ENCODE results near the gene TDRD10.

Gene TDRD10

GRCh38 chr1:154591206-154591605 lies 89.2 kb downstream of the TDRD10 start:
- Histone ChIP-seq H3K9me3 (ENCODE audit: insufficient read depth, low read length) (no peaks in the 10 kb centered on the region), H3K9ac (ENCODE audit: insufficient read length, low read depth) (no peak overlapping the region), H3K27me3 (ENCODE audit: insufficient read depth, insufficient read length) (no peaks in the 10 kb centered on the region), H3K36me3 (ENCODE audit: insufficient read depth, insufficient read length, low read length) (peaks cover 99% of the 10 kb centered on the region), H3K4me1 (ENCODE audit: insufficient read depth, insufficient read length) (no peaks in the 10 kb centered on the region), H3K4me3 (ENCODE audit: insufficient read length, low read depth) (no peak overlapping the region)
- no peak for TF ChIP-seq SUZ12 (IDR thresholded peaks at IDR 0.05; ENCODE audit: extremely low read depth, insufficient read depth, insufficient read length)
- no peak for TF ChIP-seq YY1 (IDR thresholded peaks at IDR 0.05; ENCODE audit: insufficient read depth, insufficient read length)
- no peak for DNase-seq (ENCODE audit: low read depth, low spot score)

DNA sequence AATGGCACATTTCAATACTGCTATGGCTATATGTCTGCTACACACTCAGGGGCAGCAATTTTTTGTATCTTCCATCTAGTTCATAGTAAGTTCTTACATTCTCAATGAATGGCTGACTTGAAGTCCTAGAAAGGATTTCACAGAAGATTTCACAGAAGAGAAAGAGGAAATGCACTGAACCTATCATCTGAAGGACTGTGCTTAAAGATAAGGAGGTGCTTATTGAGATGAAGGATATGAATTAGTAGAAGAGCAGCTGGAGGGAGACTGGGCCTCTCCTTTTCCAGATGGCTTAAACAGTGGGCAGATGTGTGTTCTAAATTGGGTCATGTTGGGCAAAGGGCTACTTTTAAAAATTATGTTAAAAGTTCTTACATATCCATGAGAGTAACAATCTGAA lies 91.4 kb downstream of the TDRD10 start:
- DNase-seq (ENCODE audit: low read depth, low spot score), result no peak
- Histone ChIP-seq H3K9ac (ENCODE audit: insufficient read length, low read depth) (no peak overlapping the region), H3K4me3 (ENCODE audit: insufficient read length, low read depth) (no peak overlapping the region), H3K4me1 (ENCODE audit: insufficient read depth, insufficient read length) (no peaks in the 10 kb centered on the region), H3K9me3 (ENCODE audit: insufficient read depth, low read length) (no peaks in the 10 kb centered on the region), H3K27me3 (ENCODE audit: insufficient read depth, insufficient read length) (no peaks in the 10 kb centered on the region), H3K36me3 (ENCODE audit: insufficient read depth, insufficient read length, low read length) (peaks cover 99% of the 10 kb centered on the region)
- TF ChIP-seq ZNF274 (IDR thresholded peaks at IDR 0.05; ENCODE audit: low read depth, low read length) (no peak), SUZ12 (IDR thresholded peaks at IDR 0.05; ENCODE audit: extremely low read depth, insufficient read depth, insufficient read length) (no peak), YY1 (IDR thresholded peaks at IDR 0.05; ENCODE audit: insufficient read depth, insufficient read length) (no peak)

DNA sequence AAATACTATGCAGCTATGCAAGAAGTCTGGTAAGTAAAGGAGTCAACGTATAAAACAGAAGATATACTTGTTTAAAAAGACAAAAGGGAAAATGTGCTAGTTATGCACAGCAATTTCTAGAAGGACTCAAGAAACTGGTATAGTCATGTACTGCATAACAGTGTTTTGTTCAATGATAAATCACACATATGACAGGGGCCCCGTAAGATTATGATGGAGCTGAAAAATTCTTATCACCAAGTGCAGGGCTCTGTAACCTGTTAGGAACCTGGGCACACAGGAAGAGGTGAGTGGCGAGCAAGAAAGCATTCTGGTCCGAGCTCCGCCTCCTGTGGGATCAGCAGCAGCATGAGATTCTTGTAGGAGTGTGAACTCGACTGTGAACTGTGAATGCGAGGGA lies 92.8 kb downstream of the TDRD10 start:
- no peaks in the 10 kb centered on the region for H3K27me3 ChIP-seq (ENCODE audit: insufficient read depth, insufficient read length)
- no peak for DNase-seq (ENCODE audit: low read depth, low spot score)
- no peaks in the 10 kb centered on the region for H3K9me3 ChIP-seq (ENCODE audit: insufficient read depth, low read length)
- H3K4me1 ChIP-seq (ENCODE audit: insufficient read depth, insufficient read length), result no peaks in the 10 kb centered on the region
- H3K36me3 ChIP-seq (ENCODE audit: insufficient read depth, insufficient read length, low read length), result peaks cover 99% of the 10 kb centered on the region
- no peak overlapping the region for H3K9ac ChIP-seq (ENCODE audit: insufficient read length, low read depth)
- no peak overlapping the region for H3K4me3 ChIP-seq (ENCODE audit: insufficient read length, low read depth)
- TF ChIP-seq ZNF274 (IDR thresholded peaks at IDR 0.05; ENCODE audit: low read depth, low read length), result no peak
- TF ChIP-seq YY1 (IDR thresholded peaks at IDR 0.05; ENCODE audit: insufficient read depth, insufficient read length), result no peak
- no peak for TF ChIP-seq SUZ12 (IDR thresholded peaks at IDR 0.05; ENCODE audit: extremely low read depth, insufficient read depth, insufficient read length)

DNA sequence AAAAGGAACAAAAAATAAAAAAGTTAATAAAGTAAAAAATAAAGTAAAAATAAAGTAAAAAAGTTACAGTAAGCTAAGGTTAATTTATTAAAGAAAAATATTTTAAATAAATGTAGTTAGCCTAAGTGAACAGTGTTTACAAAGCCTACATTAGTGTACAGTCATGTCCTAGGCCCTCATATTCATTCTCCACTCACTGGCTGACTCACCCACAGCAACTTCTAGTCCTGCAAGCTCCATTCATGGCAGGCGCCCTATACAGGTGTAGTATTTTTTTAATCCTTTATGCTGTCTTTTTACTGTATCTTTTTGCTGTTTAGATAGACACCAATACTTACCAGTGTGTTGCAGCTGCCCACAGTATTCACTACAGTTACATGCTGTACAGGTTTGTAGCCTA lies 93.6 kb downstream of the TDRD10 start:
- no peak for TF ChIP-seq YY1 (IDR thresholded peaks at IDR 0.05; ENCODE audit: insufficient read depth, insufficient read length)
- no peak for TF ChIP-seq SUZ12 (IDR thresholded peaks at IDR 0.05; ENCODE audit: extremely low read depth, insufficient read depth, insufficient read length)
- TF ChIP-seq ZNF274 (IDR thresholded peaks at IDR 0.05; ENCODE audit: low read depth, low read length), result no peak

More for the DNA sequence above, 93.6 kb downstream of the TDRD10 start:
- no peak for DNase-seq (ENCODE audit: low read depth, low spot score)
- no peak overlapping the region for H3K4me3 ChIP-seq (ENCODE audit: insufficient read length, low read depth)
- no peaks in the 10 kb centered on the region for H3K27me3 ChIP-seq (ENCODE audit: insufficient read depth, insufficient read length)
- H3K4me1 ChIP-seq (ENCODE audit: insufficient read depth, insufficient read length), result no peaks in the 10 kb centered on the region
- H3K36me3 ChIP-seq (ENCODE audit: insufficient read depth, insufficient read length, low read length), result peaks cover 95% of the 10 kb centered on the region
- H3K9ac ChIP-seq (ENCODE audit: insufficient read length, low read depth), result no peak overlapping the region
- no peaks in the 10 kb centered on the region for H3K9me3 ChIP-seq (ENCODE audit: insufficient read depth, low read length)
